GM19239 (cell line): Measurements from ENCODE around the gene CTAGE15.
"Not testable (repeated sequence)": the region's sequence is repeated elsewhere in the genome, so short reads cannot be mapped to it uniquely, and the experiment has no call there.

Experiments used
- DNase-seq: peaks from one replicate; pipeline ENCODE4 v3.0.0; 2011; ENCODE audit warnings: low spot score; ENCODE audit not compliant: insufficient read length
- FAIRE-seq: peaks from 2 replicates; lab custom pipeline; 2011; peaks lifted over from hg19 to GRCh38; lab: Jason Lieb, UNC

Gene CTAGE15

GRCh38 chr7:143621175-143621574 is 49.6 kb downstream of the CTAGE15 start:
- peak; percentile 73 for FAIRE-seq
- not testable (repeated sequence) for DNase-seq

- not testable (repeated sequence) for FAIRE-seq, DNase-seq
These were observed 50.5 kb downstream of the CTAGE15 start for GRCh38 chr7:143622130-143622529.
